Right renal cortex interstitium (tissue), 3 donors: ENCODE data around the gene FAR1. TPM values are rescaled to one million over a fixed set of nuclear protein-coding genes. Genes with fewer than 3 reads are reported as not detected.

Experiments
- DNase-seq, 3 donors: peaks; one replicate each; pipeline ENCODE4 v3.0.0-alpha.2; 2013; ENCODE audit warnings: low read depth in 3 of 3, low spot score in 2 of 3
- polyA plus RNA-seq, 3 donors: library from polyadenylated mRNA; unstranded; fragments of 120-200 nt; gene quantifications; one replicate each; pipeline ENCODE4 v1.2.1, GENCODE V29; 2013; ENCODE audit not compliant: insufficient read length in 3 of 3

Gene FAR1
- polyA plus RNA-seq, 3 donors = 61.0 to 74.1 (median 71.4) TPM

GRCh38 chr11:13669544-13670488, 1.3 kb downstream of the FAR1 start:
- no peak for DNase-seq

- no peak for DNase-seq
Measured at GRCh38 chr11:13672576-13673210, 4.2 kb downstream of the FAR1 start.

- no peak for DNase-seq
Measured at GRCh38 chr11:13674799-13675509, 6.5 kb downstream of the FAR1 start.

- DNase-seq = no peak
Measured at GRCh38 chr11:13676576-13676975, 8.1 kb downstream of the FAR1 start.

- no peak for DNase-seq
Measured at GRCh38 chr11:13679768-13680167, 11.3 kb downstream of the FAR1 start.

- no peak for DNase-seq
Measured at GRCh38 chr11:13680501-13681264, 12.2 kb downstream of the FAR1 start.

- no peak for DNase-seq
Measured at GRCh38 chr11:13681446-13681845, 13.0 kb downstream of the FAR1 start.

- no peak for DNase-seq
Measured at GRCh38 chr11:13682212-13682611, 13.7 kb downstream of the FAR1 start.

GRCh38 chr11:13685461-13686108, 17.1 kb downstream of the FAR1 start:
- DNase-seq = no peak

- DNase-seq = no peak
Measured at GRCh38 chr11:13686776-13687175, 18.3 kb downstream of the FAR1 start.

GRCh38 chr11:13687271-13687670, 18.8 kb downstream of the FAR1 start:
- DNase-seq = no peak

GRCh38 chr11:13691286-13691899, 22.9 kb downstream of the FAR1 start:
- no peak for DNase-seq

- no peak for DNase-seq
Measured at GRCh38 chr11:13692172-13692571, 23.7 kb downstream of the FAR1 start.

- DNase-seq = no peak
Measured at GRCh38 chr11:13694115-13694514, 25.6 kb downstream of the FAR1 start.

- no peak for DNase-seq
Measured at GRCh38 chr11:13695886-13696285, 27.4 kb downstream of the FAR1 start.

GRCh38 chr11:13697710-13698109, 29.2 kb downstream of the FAR1 start:
- DNase-seq = no peak

GRCh38 chr11:13698132-13698531, 29.7 kb downstream of the FAR1 start:
- no peak for DNase-seq

GRCh38 chr11:13699041-13699440, 30.6 kb downstream of the FAR1 start:
- DNase-seq = no peak

GRCh38 chr11:13699870-13700269, 31.4 kb downstream of the FAR1 start:
- no peak for DNase-seq

GRCh38 chr11:13701506-13701905, 33.0 kb downstream of the FAR1 start:
- DNase-seq = no peak
